GM21576 (cell line): ENCODE data around the gene TCF3.

Experiments used
- ATAC-seq: cut with Tn5 transposase; IDR thresholded peaks from one replicate; pipeline ENCODE4 v1.9.1; 2021; ENCODE audit warnings: mild to moderate bottlenecking, moderate library complexity; ENCODE audit not compliant: unreplicated experiment

The TCF3 gene

GRCh38 chr19:1567848-1568227 lies 84.6 kb downstream of the TCF3 start:
- ATAC-seq, result no peak

- ATAC-seq, result no peak
These were observed 85.1 kb downstream of the TCF3 start for GRCh38 chr19:1567116-1567847.

- no peak for ATAC-seq
These were observed 85.9 kb downstream of the TCF3 start for GRCh38 chr19:1566392-1567115.

- ATAC-seq, result no peak
These were observed 89.2 kb downstream of the TCF3 start for GRCh38 chr19:1563251-1563650.

DNA sequence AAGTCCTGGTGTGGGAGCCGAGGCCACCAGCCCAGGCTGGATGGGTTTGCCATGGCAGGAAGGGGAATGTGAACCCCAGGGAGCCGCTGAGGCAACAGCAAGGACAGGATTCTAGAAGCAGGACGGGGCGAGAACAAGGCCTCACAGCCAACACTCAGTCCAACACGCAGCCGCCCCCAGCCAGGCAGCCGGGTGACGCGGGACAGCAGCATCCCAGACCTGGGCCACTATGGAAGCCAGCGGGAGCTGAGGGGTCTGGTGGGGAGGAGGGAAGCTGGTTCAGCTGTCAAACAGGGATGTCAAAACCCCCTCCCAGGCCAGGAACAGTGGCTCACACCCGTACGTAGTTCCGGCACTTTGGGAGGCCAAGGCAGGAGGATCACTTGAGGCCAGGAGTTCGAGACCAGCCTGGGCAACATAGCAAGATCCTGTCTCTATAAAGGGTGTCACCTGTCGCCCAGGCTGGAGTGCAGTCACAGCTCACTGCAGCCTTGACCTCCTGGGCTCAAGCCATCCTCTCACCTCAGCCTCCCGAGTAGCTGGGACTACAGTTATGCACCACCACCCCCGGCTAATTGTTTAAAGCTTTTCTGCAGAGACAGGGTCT lies 91.1 kb downstream of the TCF3 start:
- ATAC-seq, result no peak

DNA sequence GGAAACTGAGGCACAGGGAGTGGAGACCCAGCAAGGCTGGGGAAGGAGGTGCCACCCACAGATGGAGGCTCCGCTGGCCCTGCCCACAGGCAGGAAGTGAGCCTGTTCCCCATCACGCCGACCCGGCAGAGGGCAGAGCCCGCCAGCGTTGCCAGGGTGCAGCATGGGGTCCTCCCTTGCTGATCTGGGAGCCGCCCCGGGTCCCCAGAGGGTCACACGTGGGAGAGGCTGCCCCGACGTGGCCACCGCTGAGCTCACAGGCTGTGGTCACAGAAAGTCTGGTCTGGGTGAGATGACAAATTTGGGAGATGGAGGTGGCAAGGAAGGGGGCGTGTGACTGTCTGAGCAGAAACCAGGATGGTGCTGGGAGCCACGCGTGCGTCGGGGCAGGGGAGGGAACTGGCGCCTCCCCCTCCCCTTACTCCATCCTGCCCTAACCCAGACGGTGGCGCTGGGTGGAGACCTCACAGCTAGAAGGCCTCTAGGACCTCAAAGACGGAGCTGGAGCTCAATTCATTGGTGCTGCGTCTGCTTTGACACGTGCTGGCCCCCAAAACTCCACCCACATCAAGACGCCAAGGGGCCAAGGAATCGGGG lies 92.0 kb downstream of the TCF3 start:
- ATAC-seq, result no peak
